Activated CD8-positive, alpha-beta T cell treated with anti-CD3 and anti-CD28 coated beads for 36 hours (primary cell): ENCODE data around the gene LDHAL6B. TPM values are rescaled to one million over a fixed set of nuclear protein-coding genes. Genes with fewer than 3 reads are reported as not detected.

ENCODE experiments used
- ATAC-seq: fragments of 200-7000 bp; cut with Tn5 transposase; one replicate; pipeline ENCODE4 v1.10.0; 2021; ENCODE audit warnings: mild to moderate bottlenecking, moderate library complexity
- CTCF ChIA-PET: fragments of 350-600 bp; sonication (Branson Sonifier 250); formaldehyde crosslinking; loops from one replicate; lab custom pipeline; 2021; ENCODE audit warnings: antibody characterized with exemption; lab: Charles Lee
- POLR2A ChIA-PET: fragments of 350-600 bp; sonication (Branson Sonifier 250); formaldehyde crosslinking; loops from one replicate; lab custom pipeline; 2021; ENCODE audit warnings: antibody characterized with exemption; lab: Charles Lee
- DNase-seq: peaks from one replicate; pipeline ENCODE4 v3.0.0-alpha.2; 2020
- H3K27ac Mint-ChIP-seq: one replicate; pipeline ENCODE4 v1.8.0; 2021; ENCODE audit warnings: mild to moderate bottlenecking, mixed read lengths
- H3K27me3 Mint-ChIP-seq: one replicate; pipeline ENCODE4 v1.8.0; 2021; ENCODE audit warnings: mixed read lengths
- H3K36me3 Mint-ChIP-seq: one replicate; pipeline ENCODE4 v1.8.0; 2021; ENCODE audit warnings: low read depth, mixed read lengths
- H3K4me1 Mint-ChIP-seq: one replicate; pipeline ENCODE4 v1.8.0; 2021; ENCODE audit warnings: low read depth, mixed read lengths
- H3K4me3 Mint-ChIP-seq: one replicate; pipeline ENCODE4 v1.8.0; 2021; ENCODE audit warnings: mild to moderate bottlenecking, moderate library complexity, mixed read lengths
- H3K9me3 Mint-ChIP-seq: one replicate; pipeline ENCODE4 v1.8.0; 2021; ENCODE audit warnings: mixed read lengths
- CTCF ChIP-seq: fragments of 200-600 bp; IDR thresholded peaks from one replicate; pipeline ENCODE4 v1.8.0; 2022; ENCODE audit warnings: antibody characterized with exemption, mild to moderate bottlenecking
- intact Hi-C: fragments of 100-400 bp; cut with micrococcal nuclease; formaldehyde crosslinking; loops from one replicate; pipeline ENCODE4 v1.10.0; 2022
- total RNA-seq, 2 experiments: library from RNA; stranded (reverse); gene quantifications; one replicate each; pipeline ENCODE4 v1.2.3, GENCODE V29; 2021

The LDHAL6B gene
- not detected for total RNA-seq

DNA sequence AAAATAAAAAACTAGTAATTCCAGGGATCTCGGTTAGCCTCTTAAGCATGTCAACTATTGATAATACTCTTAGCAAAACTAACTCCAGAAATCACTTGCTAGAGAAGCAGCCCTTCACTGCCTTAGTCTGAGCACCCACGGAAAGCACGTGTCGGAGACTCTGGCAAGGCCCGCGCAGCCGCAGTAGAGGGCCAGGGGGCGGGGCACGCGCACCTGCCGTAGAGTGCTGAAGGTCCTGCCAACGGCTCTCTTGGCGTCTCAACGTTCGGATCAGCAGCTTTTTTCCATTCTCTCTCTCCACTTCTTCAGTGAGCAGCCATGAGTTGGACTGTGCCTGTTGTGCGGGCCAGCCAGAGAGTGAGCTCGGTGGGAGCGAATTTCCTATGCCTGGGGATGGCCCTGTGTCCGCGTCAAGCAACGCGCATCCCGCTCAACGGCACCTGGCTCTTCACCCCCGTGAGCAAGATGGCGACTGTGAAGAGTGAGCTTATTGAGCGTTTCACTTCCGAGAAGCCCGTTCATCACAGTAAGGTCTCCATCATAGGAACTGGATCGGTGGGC is at the start of gene LDHAL6B:
TSS of gene LDHAL6B (plus strand) at position 221 of the 561 bp plus-strand sequence. CDS start at position 319, 98 bp downstream.
- intact Hi-C loops = no loop called here
- POLR2A ChIA-PET = no interaction called here

DNA sequence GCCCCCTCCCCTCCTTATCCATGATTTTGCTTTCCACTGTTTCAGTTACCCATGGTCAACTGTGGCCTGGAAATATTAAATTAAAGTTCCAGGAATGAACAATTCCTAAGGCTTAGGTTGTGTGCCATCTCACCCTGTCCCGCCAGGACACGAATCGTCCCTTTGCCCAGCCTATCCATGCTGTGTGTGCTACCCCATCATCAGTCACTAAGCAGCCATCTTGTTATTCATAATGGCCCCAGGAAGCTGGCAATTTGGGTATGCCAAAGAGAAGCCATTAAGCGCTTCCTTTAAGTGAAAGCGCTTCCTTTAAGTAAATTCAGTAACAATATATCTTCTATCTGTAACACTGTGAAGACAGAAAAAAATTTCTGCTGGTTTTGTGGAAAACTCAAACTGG is 49.2 kb upstream of the LDHAL6B start:
- H3K4me3 Mint-ChIP-seq = no peak overlapping the region
- ChIA-PET CTCF (no interaction called here), POLR2A (no interaction called here)
- H3K27me3 Mint-ChIP-seq = no peaks in the 10 kb centered on the region
- DNase-seq = no peak
- TF ChIP-seq CTCF = no peak
- no peaks in the 10 kb centered on the region for H3K9me3 Mint-ChIP-seq
- intact Hi-C loops = loop anchor here (5.0 kb wide), 1 partner anchor 335 kb away; no protein-coding TSS in a partner anchor
- H3K4me1 Mint-ChIP-seq = no peaks in the 10 kb centered on the region
- ATAC-seq = no peak
- H3K36me3 Mint-ChIP-seq = no peaks in the 10 kb centered on the region
- no peak overlapping the region for H3K27ac Mint-ChIP-seq

More for the DNA sequence above, at the start of gene LDHAL6B:
- ATAC-seq (no peak), DNase-seq (no peak)
- no peak within 1 kb of the TSS for H3K27ac Mint-ChIP-seq
- no peak within 1 kb of the TSS for H3K4me3 Mint-ChIP-seq
- CTCF ChIA-PET = interaction anchor here (1.1 kb wide), 1 partner anchor 12 kb away, joined by 3 read pairs; no protein-coding TSS in a partner anchor
- no peak for TF ChIP-seq CTCF
- H3K4me1 Mint-ChIP-seq = no peaks in the 10 kb centered on the region
- no peaks in the 10 kb centered on the region for H3K36me3 Mint-ChIP-seq
- no peaks in the 10 kb centered on the region for H3K27me3 Mint-ChIP-seq
- no peaks in the 10 kb centered on the region for H3K9me3 Mint-ChIP-seq

DNA sequence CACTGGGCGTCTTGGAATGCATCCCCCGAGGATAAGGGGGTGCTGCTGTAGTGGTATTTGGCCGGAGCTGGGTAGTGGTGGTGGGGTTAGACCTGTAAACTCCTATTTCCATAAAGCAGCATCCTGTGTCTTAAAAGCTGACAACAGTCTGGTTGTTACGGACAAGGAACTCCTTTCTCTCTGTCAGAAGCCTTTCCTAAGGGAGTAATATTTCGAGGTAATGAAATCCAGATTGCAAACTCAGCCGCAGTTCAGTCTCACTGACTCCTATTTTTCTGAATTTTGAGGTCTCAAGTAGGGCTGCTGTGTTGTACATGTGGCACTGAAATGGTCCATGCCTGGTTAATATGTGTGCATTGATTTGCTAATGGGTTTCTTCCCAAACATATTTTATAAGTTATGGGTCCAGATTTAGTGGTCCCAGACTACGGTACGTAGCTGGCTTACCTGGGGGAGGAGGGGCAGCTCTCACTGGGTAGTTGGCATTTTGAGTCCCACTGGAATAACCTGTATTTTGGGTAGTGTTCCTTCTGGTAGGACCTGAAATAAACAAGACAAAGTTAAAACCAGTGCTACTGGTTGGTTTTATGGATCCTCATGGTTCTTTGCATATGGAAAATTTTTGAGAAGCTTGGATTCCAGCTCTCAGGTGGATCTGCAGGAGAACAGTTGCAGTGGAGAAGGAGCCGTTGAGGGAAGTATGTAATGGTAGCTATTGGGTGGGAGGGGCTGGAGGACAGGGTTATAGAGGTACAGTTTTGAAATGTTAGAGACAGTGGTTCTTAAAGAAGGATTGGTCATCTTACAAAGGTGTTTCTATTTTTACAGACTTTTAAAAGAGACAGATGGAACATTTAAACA is 48.6 kb upstream of the LDHAL6B start:
- Mint-ChIP-seq H3K4me1 (no peaks in the 10 kb centered on the region), H3K36me3 (no peaks in the 10 kb centered on the region), H3K27ac (no peak overlapping the region), H3K4me3 (no peak overlapping the region), H3K27me3 (no peaks in the 10 kb centered on the region), H3K9me3 (no peaks in the 10 kb centered on the region)
- ATAC-seq (no peak), DNase-seq (no peak)
- intact Hi-C loops = loop anchor here (5.0 kb wide), 1 partner anchor 334 kb away; no protein-coding TSS in a partner anchor
- CTCF ChIA-PET = interaction anchor here (1.3 kb wide), 1 partner anchor 89 kb away, joined by 4 read pairs; no protein-coding TSS in a partner anchor
- TF ChIP-seq CTCF = no peak
- POLR2A ChIA-PET = no interaction called here

DNA sequence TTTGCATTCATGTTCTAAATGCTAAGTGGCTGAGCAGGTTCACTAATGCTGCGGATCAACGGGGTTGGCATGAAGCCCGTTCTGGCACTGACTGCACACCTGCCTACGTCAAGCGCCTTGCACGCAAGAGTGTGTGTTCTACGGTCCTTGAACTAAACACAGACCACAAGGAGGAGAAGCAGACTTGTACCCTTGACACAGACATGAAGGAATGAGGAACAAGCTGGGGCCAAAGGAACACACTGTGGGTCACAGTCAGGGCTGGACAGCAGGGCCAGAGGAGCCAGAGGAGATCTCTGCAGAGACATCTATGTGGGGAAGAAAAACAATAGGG is 48.0 kb upstream of the LDHAL6B start:
- CTCF ChIA-PET = interaction anchor here (1.3 kb wide), 1 partner anchor 88 kb away, joined by 4 read pairs; no protein-coding TSS in a partner anchor
- Mint-ChIP-seq H3K4me3 (no peak overlapping the region), H3K4me1 (no peaks in the 10 kb centered on the region), H3K9me3 (no peaks in the 10 kb centered on the region), H3K36me3 (no peaks in the 10 kb centered on the region), H3K27me3 (no peaks in the 10 kb centered on the region), H3K27ac (no peak overlapping the region)
- DNase-seq = no peak
- intact Hi-C loops = loop anchor here (5.0 kb wide), 1 partner anchor 334 kb away; no protein-coding TSS in a partner anchor
- no peak for ATAC-seq
- POLR2A ChIA-PET = no interaction called here
- TF ChIP-seq CTCF = no peak

- DNase-seq = no peak
- TF ChIP-seq CTCF = no peak
- intact Hi-C loops = loop anchor here (5.0 kb wide), 1 partner anchor 333 kb away; no protein-coding TSS in a partner anchor
- H3K27ac Mint-ChIP-seq = no peak overlapping the region
- no peaks in the 10 kb centered on the region for H3K4me1 Mint-ChIP-seq
- H3K4me3 Mint-ChIP-seq = no peak overlapping the region
- H3K9me3 Mint-ChIP-seq = no peaks in the 10 kb centered on the region
- no peaks in the 10 kb centered on the region for H3K27me3 Mint-ChIP-seq
- POLR2A ChIA-PET = no interaction called here
- no peak for ATAC-seq
- H3K36me3 Mint-ChIP-seq = no peaks in the 10 kb centered on the region
- CTCF ChIA-PET = no interaction called here
Measured at GRCh38 chr15:59159210-59159609, 47.4 kb upstream of the LDHAL6B start.
